Sigmoid colon (tissue), 7 donors: ENCODE results near the gene YLPM1. TPM values are rescaled to one million over a fixed set of nuclear protein-coding genes. Genes with fewer than 3 reads are reported as not detected.

Experiments
- DNase-seq: peaks from one replicate; pipeline ENCODE4 v3.0.0-alpha.2; 2019
- H3K27ac ChIP-seq, 4 donors: fragments of 200-600 bp; sonication (generic); one replicate each; pipeline ENCODE4 v1.5.1; 2016 to 2019; ENCODE audit warnings: mild to moderate bottlenecking in 1 of 4
- H3K27me3 ChIP-seq, 3 donors: fragments of 200-600 bp; sonication (generic); one replicate each; pipeline ENCODE4 v1.5.1; 2019; ENCODE audit warnings: mild to moderate bottlenecking in 1 of 3
- H3K36me3 ChIP-seq, 4 donors: fragments of 200-600 bp; sonication (generic); one replicate each; pipeline ENCODE4 v1.5.1; 2016 to 2019
- H3K4me1 ChIP-seq, 4 donors: fragments of 200-600 bp; sonication (generic); one replicate each; pipeline ENCODE4 v1.5.1; 2017 to 2019
- H3K4me3 ChIP-seq, 4 donors: fragments of 200-600 bp; sonication (generic); one replicate each; pipeline ENCODE4 v1.5.1; 2017 to 2019; ENCODE audit warnings: mild to moderate bottlenecking in 2 of 4, moderate library complexity in 1 of 4
- H3K9me3 ChIP-seq, 4 donors: fragments of 200-600 bp in 3 of 4; sonication (generic) in 3 of 4; one replicate each; pipeline versions ENCODE4 v1.5.1 to v1.6.1; 2013 to 2019
- CTCF ChIP-seq, 4 experiments: fragments of 450-650 bp in 3 of 4; fragments of 200-600 bp in 1 of 4; IDR thresholded peaks; one replicate each; pipeline ENCODE4 v1.5.1; 2016 to 2019; ENCODE audit warnings: antibody characterized with exemption in 4 of 4, mild to moderate bottlenecking in 3 of 4, moderate library complexity in 2 of 4
- EP300 ChIP-seq, 4 donors: sonication (generic); formaldehyde crosslinking; IDR thresholded peaks; one replicate each; pipeline ENCODE4 v1.6.1; 2017; ENCODE audit warnings: antibody characterized with exemption in 4 of 4
- POLR2A ChIP-seq, 2 donors: fragments of 450-650 bp; IDR thresholded peaks; one replicate each; pipeline ENCODE4 v1.6.1; 2016; ENCODE audit warnings: antibody characterized with exemption in 2 of 2, mild to moderate bottlenecking in 2 of 2, moderate library complexity in 2 of 2
- POLR2AphosphoS5 ChIP-seq, 4 donors: sonication (generic); formaldehyde crosslinking; IDR thresholded peaks; one replicate each; pipeline ENCODE4 v1.6.1; 2017; ENCODE audit warnings: antibody characterized with exemption in 4 of 4
- WGBS, 2 donors: extraction: QIAGEN DNeasy Blood & Tissue Kit; methylation state at CpG; one replicate each; pipeline ENCODE4 v1.1.7; 2013; 5-methylcytosine and 5-hydroxymethylcytosine counted together
- intact Hi-C: fragments of 100-400 bp; cut with DNase I; formaldehyde crosslinking; loops from one replicate; pipeline ENCODE4 v1.15.1; 2023
- polyA plus RNA-seq, 3 donors: library from polyadenylated mRNA; stranded (reverse); fragments of 200-250 nt; gene quantifications; one replicate each; pipeline ENCODE4 v1.2.3, GENCODE V29; 2013
- total RNA-seq, 4 donors: library from RNA; depleted of rRNA; stranded (reverse); fragments of >200 nt; gene quantifications; one replicate each; pipeline ENCODE4 v1.1.0, GENCODE V29; 2016
- donor health status: healthy with polysubstance abuse.
- donor health status: Bipolar disorder and iron deficiency.
- donor health status: healthy.

The YLPM1 gene
- total and polyA plus RNA-seq, 7 donors = 7.2 to 58.7 (median 40.3) TPM

DNA sequence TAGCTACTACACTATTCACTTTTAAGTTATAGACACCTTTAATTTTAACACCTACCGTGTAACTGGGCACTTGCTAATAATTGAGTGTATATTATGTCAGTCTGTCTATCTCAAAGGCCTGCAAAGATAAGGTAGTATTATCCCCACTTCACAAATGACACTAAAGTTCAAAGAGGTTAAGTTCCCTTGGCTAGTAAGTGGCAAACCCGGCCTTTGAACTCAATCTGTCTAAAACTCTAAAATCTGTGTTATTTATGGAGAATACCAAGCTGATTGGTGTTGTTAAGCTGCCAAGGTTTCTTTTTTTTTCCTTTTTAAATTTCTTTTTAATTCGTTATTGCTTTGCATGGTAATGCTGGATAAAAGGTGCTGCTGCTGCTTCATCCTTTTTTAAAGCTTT lies 37.7 kb downstream of the YLPM1 start:
- H3K27me3 ChIP-seq = no peaks in the 10 kb centered on the region
- no peak overlapping the region for H3K4me3 ChIP-seq
- 81 to 86% methylated on average over 3 of the region's 3 CpGs for WGBS, 2 donors
- H3K9me3 ChIP-seq = no peaks in the 10 kb centered on the region
- no peak for TF ChIP-seq POLR2AphosphoS5 (IDR thresholded peaks at IDR 0.05)
- no peak for TF ChIP-seq EP300 (IDR thresholded peaks at IDR 0.05)
- TF ChIP-seq CTCF (IDR thresholded peaks at IDR 0.05) = no peak
- TF ChIP-seq POLR2A (IDR thresholded peaks at IDR 0.05) = no peak
- intact Hi-C loops = no loop called here
- no peaks in the 10 kb centered on the region for H3K4me1 ChIP-seq
- H3K36me3 ChIP-seq = peaks cover 5 to 60% (median 22%) of the 10 kb centered on the region in 4 donors
- no peak for DNase-seq
- H3K27ac ChIP-seq = no peak overlapping the region

- Histone ChIP-seq H3K4me1 (no peaks in the 10 kb centered on the region), H3K9me3 (no peaks in the 10 kb centered on the region), H3K36me3 (peaks cover 5 to 62% (median 22%) of the 10 kb centered on the region in 4 donors), H3K27ac (no peak overlapping the region), H3K27me3 (no peaks in the 10 kb centered on the region), H3K4me3 (no peak overlapping the region)
- no peak for TF ChIP-seq CTCF (IDR thresholded peaks at IDR 0.05)
- no peak for TF ChIP-seq POLR2AphosphoS5 (IDR thresholded peaks at IDR 0.05)
- no peak for TF ChIP-seq POLR2A (IDR thresholded peaks at IDR 0.05)
- TF ChIP-seq EP300 (IDR thresholded peaks at IDR 0.05) = no peak
- intact Hi-C loops = no loop called here
- WGBS, 2 donors = 86 to 92% methylated on average over 3 of the region's 3 CpGs
- no peak for DNase-seq
Observed at GRCh38 chr14:74801396-74801795, 38.3 kb downstream of the YLPM1 start.

- no peak overlapping the region for H3K4me3 ChIP-seq
- 88 to 91% methylated on average over 4 of the region's 4 CpGs for WGBS, 2 donors
- TF ChIP-seq EP300 (IDR thresholded peaks at IDR 0.05) (no peak), POLR2AphosphoS5 (IDR thresholded peaks at IDR 0.05) (no peak), CTCF (IDR thresholded peaks at IDR 0.05) (no peak), POLR2A (IDR thresholded peaks at IDR 0.05) (no peak)
- H3K27me3 ChIP-seq = no peaks in the 10 kb centered on the region
- no peaks in the 10 kb centered on the region for H3K4me1 ChIP-seq
- no peak overlapping the region for H3K27ac ChIP-seq
- intact Hi-C loops = no loop called here
- peaks cover under 1 to 56% (median 14%) of the 10 kb centered on the region in 4 donors for H3K36me3 ChIP-seq
- no peaks in the 10 kb centered on the region for H3K9me3 ChIP-seq
- DNase-seq = no peak
Observed at GRCh38 chr14:74804219-74804825, 41.2 kb downstream of the YLPM1 start.

GRCh38 chr14:74807853-74808545 lies 44.9 kb downstream of the YLPM1 start:
- DNase-seq = no peak
- Histone ChIP-seq H3K9me3 (no peaks in the 10 kb centered on the region), H3K36me3 (peaks cover 11 to 82% (median 33%) of the 10 kb centered on the region in 4 donors), H3K27ac (no peak overlapping the region), H3K4me1 (no peaks in the 10 kb centered on the region), H3K27me3 (no peaks in the 10 kb centered on the region), H3K4me3 (no peak overlapping the region)
- 93 to 94% methylated on average over 7 of the region's 7 CpGs for WGBS, 2 donors
- TF ChIP-seq CTCF (IDR thresholded peaks at IDR 0.05) = no peak
- no peak for TF ChIP-seq POLR2A (IDR thresholded peaks at IDR 0.05)
- intact Hi-C loops = no loop called here
